Stimulated activated CD8-positive, alpha-beta memory T cell treated with anti-CD3 and anti-CD28 coated beads, Interleukin-15, amount 100 ng/mL, for 48 hours (primary cell): Measurements from ENCODE around the gene HIC1.

Experiments used
- DNase-seq, 2 donors: peaks; one replicate each; pipeline ENCODE4 v3.0.0-alpha.2; 2020; ENCODE audit warnings: low read depth in 2 of 2

Gene HIC1

GRCh38 chr17:2075336-2076086 is 20.6 kb downstream of the HIC1 start:
- DNase-seq: no peak

- DNase-seq: no peak
Observed at GRCh38 chr17:2076087-2076984, 21.4 kb downstream of the HIC1 start.

GRCh38 chr17:2077040-2077439 is 22.1 kb downstream of the HIC1 start:
- no peak for DNase-seq

GRCh38 chr17:2081564-2081963 is 26.7 kb downstream of the HIC1 start:
- no peak for DNase-seq

- DNase-seq: no peak
Observed at GRCh38 chr17:2082003-2082781, 27.3 kb downstream of the HIC1 start.

- no peak for DNase-seq
Observed at GRCh38 chr17:2083613-2084035, 28.7 kb downstream of the HIC1 start.

GRCh38 chr17:2084036-2084765 is 29.3 kb downstream of the HIC1 start:
- DNase-seq: no peak

GRCh38 chr17:2084766-2085647 is 30.1 kb downstream of the HIC1 start:
- DNase-seq: no peak

- DNase-seq: no peak
Observed at GRCh38 chr17:2085648-2085949, 30.7 kb downstream of the HIC1 start.

GRCh38 chr17:2086306-2086705 is 31.4 kb downstream of the HIC1 start:
- DNase-seq: no peak

GRCh38 chr17:2087597-2088211 is 32.8 kb downstream of the HIC1 start:
- peak; percentile 40 to 55 for DNase-seq

- no peak for DNase-seq
Observed at GRCh38 chr17:2089021-2089422, 34.1 kb downstream of the HIC1 start.

GRCh38 chr17:2090210-2090641 is 35.3 kb downstream of the HIC1 start:
- no peak for DNase-seq

- DNase-seq: no peak
Observed at GRCh38 chr17:2090804-2091534, 36.1 kb downstream of the HIC1 start.

- DNase-seq: no peak
Observed at GRCh38 chr17:2092253-2092652, 37.4 kb downstream of the HIC1 start.

GRCh38 chr17:2093349-2093748 is 38.4 kb downstream of the HIC1 start:
- DNase-seq: no peak

GRCh38 chr17:2094891-2095535 is 40.1 kb downstream of the HIC1 start:
- DNase-seq: no peak

GRCh38 chr17:2095536-2095910 is 40.6 kb downstream of the HIC1 start:
- DNase-seq: no peak
